HepG2 (cell line): Measurements from ENCODE around the gene PRR22. TPM values are rescaled to one million over a fixed set of nuclear protein-coding genes. Genes with fewer than 3 reads are reported as not detected.

ENCODE experiments used
- PPARG ChIP-seq: conservative IDR thresholded peaks from 2 replicates; pipeline ENCODE4 v1.6.1; 2016; ENCODE audit warnings: missing biosample characterization, missing genetic modification reagents
- SOX6 ChIP-seq, 2 experiments: fragments of 450-650 bp in 1 of 2; sonication (generic) in 1 of 2; formaldehyde crosslinking in 1 of 2; IDR thresholded peaks; 2 replicates each; pipeline versions ENCODE4 v1.4.0 to v1.6.1; 2017 to 2020; ENCODE audit warnings: antibody characterized with exemption in 1 of 2, mild to moderate bottlenecking in 1 of 2, missing genetic modification reagents in 1 of 2
- SP1 ChIP-seq, 2 experiments: fragments of 450-650 bp in 1 of 2; sonication (generic) in 1 of 2; formaldehyde crosslinking in 1 of 2; IDR thresholded peaks; 2 replicates each; pipeline versions ENCODE4 v1.4.0 to v1.6.1; 2016 to 2020; ENCODE audit warnings: missing genetic modification reagents in 1 of 2
- ZNF552 ChIP-seq: sonication (generic); formaldehyde crosslinking; IDR thresholded peaks from 2 replicates; pipeline ENCODE4 v1.9.0; 2022; ENCODE audit warnings: missing genetic modification reagents, mild to moderate bottlenecking, borderline replicate concordance
- ZNF629 ChIP-seq: sonication (generic); formaldehyde crosslinking; conservative IDR thresholded peaks from 2 replicates; pipeline ENCODE4 v1.5.0; 2020; ENCODE audit warnings: missing genetic modification reagents
- ZNF780A ChIP-seq: sonication (generic); formaldehyde crosslinking; IDR thresholded peaks from 2 replicates; pipeline ENCODE4 v1.8.0; 2022; ENCODE audit warnings: mild to moderate bottlenecking, missing genetic modification reagents, moderate library complexity
- polyA plus RNA-seq, 8 experiments: library from polyadenylated mRNA; depleted of rRNA in 3 of 8; stranded (reverse) in 7 of 8; unstranded in 1 of 8; fragments of >200 nt; fragmentation: Illumina TruSeq in 4 of 8; extraction: Trizol in 4 of 8; gene quantifications; 2 replicates each; pipeline versions ENCODE4 v1.2.1 to v1.2.3, GENCODE V29; 2011 to 2016; ENCODE audit warnings: low read depth in 4 of 8, missing spikeins in 1 of 8, mixed read lengths in 1 of 8; ENCODE audit not compliant: insufficient read depth in 1 of 8
- total RNA-seq, 5 experiments: library from RNA; depleted of rRNA; stranded (reverse); fragments of >200 nt; fragmentation: Illumina TruSeq; extraction: Trizol; gene quantifications; 2 replicates each; pipeline ENCODE4 v1.2.3, GENCODE V29; 2016; ENCODE audit warnings: low read depth in 1 of 5
- TF ChIP-seq, protein P1 (sequence below), 2 experiments: fragments of 450-650 bp in 1 of 2; sonication (generic) in 1 of 2; formaldehyde crosslinking in 1 of 2; IDR thresholded peaks; 2 replicates each; pipeline versions ENCODE4 v1.6.1 to v1.8.0; 2016 to 2022; ENCODE audit warnings: antibody characterized with exemption in 1 of 2, mild to moderate bottlenecking in 1 of 2, missing genetic modification reagents in 1 of 2
- TF ChIP-seq, protein P2 (sequence below), 2 experiments: sonication (generic) in 1 of 2; formaldehyde crosslinking in 1 of 2; IDR thresholded peaks; 2 replicates each; pipeline versions ENCODE4 v1.6.1 to v1.9.0; 2014 to 2022; ENCODE audit warnings: antibody characterized with exemption in 1 of 2, borderline replicate concordance in 1 of 2, inconsistent platforms in 1 of 2, low read depth in 1 of 2, missing genetic modification reagents in 1 of 2
- TF ChIP-seq, protein P3 (sequence below): sonication (generic); formaldehyde crosslinking; IDR thresholded peaks from 2 replicates; pipeline ENCODE4 v1.5.1; 2020; ENCODE audit warnings: missing genetic modification reagents, mild to moderate bottlenecking, borderline replicate concordance

PRR22 gene
- total and polyA plus RNA-seq, 2 of the 13 experiments (the other 11 are each of a cell fraction or from before 2014, with no cell fraction given), result 0.84 to 2.3 TPM

DNA sequence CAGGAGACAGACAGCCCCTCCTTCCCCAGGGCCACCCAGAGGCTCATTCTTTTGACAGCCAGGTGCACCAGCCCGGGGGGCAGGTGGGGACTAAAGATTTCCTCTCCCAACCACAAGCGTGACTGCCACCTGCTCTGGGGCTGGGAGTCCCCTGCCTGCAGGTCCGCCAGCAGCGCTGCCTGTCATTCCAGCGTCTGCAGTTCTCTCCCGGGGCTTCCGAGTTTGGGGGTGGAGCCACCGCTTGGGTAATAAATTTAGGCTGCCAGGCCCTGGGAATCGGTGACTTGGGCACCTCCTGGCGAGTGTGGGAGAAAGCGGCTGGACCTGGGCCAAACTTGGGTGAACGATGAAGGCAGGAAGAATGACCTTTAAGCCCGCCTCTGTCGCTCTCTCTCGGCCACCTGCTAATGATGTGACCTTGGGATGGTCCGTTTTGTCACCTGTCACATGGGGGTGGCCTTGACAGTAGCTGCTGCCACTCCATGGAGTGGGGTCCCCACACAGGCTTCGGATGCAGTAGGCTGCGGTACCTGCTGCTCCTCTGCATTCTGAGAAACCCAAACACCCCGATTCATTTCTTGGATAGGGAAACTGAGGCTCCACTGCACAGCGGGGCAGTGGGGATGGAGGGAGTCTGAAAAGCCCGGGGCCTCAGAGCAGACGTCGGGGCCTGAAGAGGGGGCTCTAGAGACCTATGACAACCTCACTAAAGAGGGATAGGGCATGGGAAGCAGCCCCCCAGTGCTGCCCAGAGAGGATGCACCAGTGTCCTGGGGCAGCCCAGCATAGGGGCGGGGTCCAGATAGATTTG, 42.2 kb upstream of the PRR22 start (continued):
- TF ChIP-seq SOX6 (IDR thresholded peaks at IDR 0.05) (no peak), SOX6 (CRISPR knock-in tag; IDR thresholded peaks at IDR 0.05) (peak; percentile 76), ZNF780A (peak; percentile 28; the same call in 1 of the 2 replicates), PPARG (CRISPR knock-in tag) (no peak), ZNF629 (no peak; the same call in 1 of the 2 replicates), ZNF552 (CRISPR knock-in tag) (no peak), SP1 (IDR thresholded peaks at IDR 0.05) (no peak), SP1 (CRISPR knock-in tag; IDR thresholded peaks at IDR 0.05) (no peak)
- TF ChIP-seq, protein P1, sequence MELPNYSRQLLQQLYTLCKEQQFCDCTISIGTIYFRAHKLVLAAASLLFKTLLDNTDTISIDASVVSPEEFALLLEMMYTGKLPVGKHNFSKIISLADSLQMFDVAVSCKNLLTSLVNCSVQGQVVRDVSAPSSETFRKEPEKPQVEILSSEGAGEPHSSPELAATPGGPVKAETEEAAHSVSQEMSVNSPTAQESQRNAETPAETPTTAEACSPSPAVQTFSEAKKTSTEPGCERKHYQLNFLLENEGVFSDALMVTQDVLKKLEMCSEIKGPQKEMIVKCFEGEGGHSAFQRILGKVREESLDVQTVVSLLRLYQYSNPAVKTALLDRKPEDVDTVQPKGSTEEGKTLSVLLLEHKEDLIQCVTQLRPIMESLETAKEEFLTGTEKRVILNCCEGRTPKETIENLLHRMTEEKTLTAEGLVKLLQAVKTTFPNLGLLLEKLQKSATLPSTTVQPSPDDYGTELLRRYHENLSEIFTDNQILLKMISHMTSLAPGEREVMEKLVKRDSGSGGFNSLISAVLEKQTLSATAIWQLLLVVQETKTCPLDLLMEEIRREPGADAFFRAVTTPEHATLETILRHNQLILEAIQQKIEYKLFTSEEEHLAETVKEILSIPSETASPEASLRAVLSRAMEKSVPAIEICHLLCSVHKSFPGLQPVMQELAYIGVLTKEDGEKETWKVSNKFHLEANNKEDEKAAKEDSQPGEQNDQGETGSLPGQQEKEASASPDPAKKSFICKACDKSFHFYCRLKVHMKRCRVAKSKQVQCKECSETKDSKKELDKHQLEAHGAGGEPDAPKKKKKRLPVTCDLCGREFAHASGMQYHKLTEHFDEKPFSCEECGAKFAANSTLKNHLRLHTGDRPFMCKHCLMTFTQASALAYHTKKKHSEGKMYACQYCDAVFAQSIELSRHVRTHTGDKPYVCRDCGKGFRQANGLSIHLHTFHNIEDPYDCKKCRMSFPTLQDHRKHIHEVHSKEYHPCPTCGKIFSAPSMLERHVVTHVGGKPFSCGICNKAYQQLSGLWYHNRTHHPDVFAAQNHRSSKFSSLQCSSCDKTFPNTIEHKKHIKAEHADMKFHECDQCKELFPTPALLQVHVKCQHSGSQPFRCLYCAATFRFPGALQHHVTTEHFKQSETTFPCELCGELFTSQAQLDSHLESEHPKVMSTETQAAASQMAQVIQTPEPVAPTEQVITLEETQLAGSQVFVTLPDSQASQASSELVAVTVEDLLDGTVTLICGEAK (IDR thresholded peaks at IDR 0.05), result no peak
- TF ChIP-seq, protein P1 (CRISPR knock-in tag; IDR thresholded peaks at IDR 0.05), result no peak
- TF ChIP-seq, protein P2, sequence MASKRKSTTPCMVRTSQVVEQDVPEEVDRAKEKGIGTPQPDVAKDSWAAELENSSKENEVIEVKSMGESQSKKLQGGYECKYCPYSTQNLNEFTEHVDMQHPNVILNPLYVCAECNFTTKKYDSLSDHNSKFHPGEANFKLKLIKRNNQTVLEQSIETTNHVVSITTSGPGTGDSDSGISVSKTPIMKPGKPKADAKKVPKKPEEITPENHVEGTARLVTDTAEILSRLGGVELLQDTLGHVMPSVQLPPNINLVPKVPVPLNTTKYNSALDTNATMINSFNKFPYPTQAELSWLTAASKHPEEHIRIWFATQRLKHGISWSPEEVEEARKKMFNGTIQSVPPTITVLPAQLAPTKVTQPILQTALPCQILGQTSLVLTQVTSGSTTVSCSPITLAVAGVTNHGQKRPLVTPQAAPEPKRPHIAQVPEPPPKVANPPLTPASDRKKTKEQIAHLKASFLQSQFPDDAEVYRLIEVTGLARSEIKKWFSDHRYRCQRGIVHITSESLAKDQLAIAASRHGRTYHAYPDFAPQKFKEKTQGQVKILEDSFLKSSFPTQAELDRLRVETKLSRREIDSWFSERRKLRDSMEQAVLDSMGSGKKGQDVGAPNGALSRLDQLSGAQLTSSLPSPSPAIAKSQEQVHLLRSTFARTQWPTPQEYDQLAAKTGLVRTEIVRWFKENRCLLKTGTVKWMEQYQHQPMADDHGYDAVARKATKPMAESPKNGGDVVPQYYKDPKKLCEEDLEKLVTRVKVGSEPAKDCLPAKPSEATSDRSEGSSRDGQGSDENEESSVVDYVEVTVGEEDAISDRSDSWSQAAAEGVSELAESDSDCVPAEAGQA (IDR thresholded peaks at IDR 0.05; ENCODE audit: low read depth), result 0 out of 2 replicates have a peak, but pooled peaks have one; percentile 8
- TF ChIP-seq, protein P2 (CRISPR knock-in tag; IDR thresholded peaks at IDR 0.05; ENCODE audit: borderline replicate concordance), result no peak
- TF ChIP-seq, protein P3, sequence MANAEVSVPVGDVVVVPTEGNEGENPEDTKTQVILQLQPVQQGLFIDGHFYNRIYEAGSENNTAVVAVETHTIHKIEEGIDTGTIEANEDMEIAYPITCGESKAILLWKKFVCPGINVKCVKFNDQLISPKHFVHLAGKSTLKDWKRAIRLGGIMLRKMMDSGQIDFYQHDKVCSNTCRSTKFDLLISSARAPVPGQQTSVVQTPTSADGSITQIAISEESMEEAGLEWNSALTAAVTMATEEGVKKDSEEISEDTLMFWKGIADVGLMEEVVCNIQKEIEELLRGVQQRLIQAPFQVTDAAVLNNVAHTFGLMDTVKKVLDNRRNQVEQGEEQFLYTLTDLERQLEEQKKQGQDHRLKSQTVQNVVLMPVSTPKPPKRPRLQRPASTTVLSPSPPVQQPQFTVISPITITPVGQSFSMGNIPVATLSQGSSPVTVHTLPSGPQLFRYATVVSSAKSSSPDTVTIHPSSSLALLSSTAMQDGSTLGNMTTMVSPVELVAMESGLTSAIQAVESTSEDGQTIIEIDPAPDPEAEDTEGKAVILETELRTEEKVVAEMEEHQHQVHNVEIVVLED (CRISPR knock-in tag), result peak; percentile 64; the same call in 1 of the 2 replicates
